H1 (cell line): ENCODE measurements around the gene CBLC.

ENCODE experiments used
- BCL11A ChIP-seq, 2 experiments: IDR thresholded peaks; one replicate each; pipeline ENCODE4 v1.6.1; 2011; ENCODE audit warnings: low read depth in 2 of 2, low read length in 2 of 2, mild to moderate bottlenecking in 2 of 2
- CTCF ChIP-seq, 3 experiments: IDR thresholded peaks; 1 replicate in 2 of 3; 2 replicates in 1 of 3; pipeline versions ENCODE4 v1.5.1 to v1.6.1; 2011; ENCODE audit warnings: low read length in 3 of 3, mild to moderate bottlenecking in 3 of 3, inconsistent platforms in 2 of 3, low read depth in 1 of 3, moderate library complexity in 1 of 3; ENCODE audit not compliant: insufficient read depth in 1 of 3; ENCODE audit errors: control extremely low read depth in 1 of 3
- EZH2 ChIP-seq: fragments of 200-600 bp; sonication (generic); IDR thresholded peaks from 2 replicates; pipeline ENCODE4 v1.7.1; 2012; ENCODE audit warnings: low read depth, mild to moderate bottlenecking, moderate library complexity, low read length, inconsistent platforms; ENCODE audit not compliant: severe bottlenecking
- HDAC6 ChIP-seq: IDR thresholded peaks from one replicate; pipeline ENCODE4 v1.7.1; 2012; ENCODE audit warnings: low read depth, mild to moderate bottlenecking, inconsistent platforms, low read length, moderate library complexity
- JUN ChIP-seq: IDR thresholded peaks from 2 replicates; pipeline ENCODE4 v1.6.1; 2011; ENCODE audit warnings: low read depth, mild to moderate bottlenecking, improper control_type of control experiment, low read length
- JUND ChIP-seq: IDR thresholded peaks from 2 replicates; pipeline ENCODE4 v1.6.1; 2011; ENCODE audit warnings: mild to moderate bottlenecking, improper control_type of control experiment, low read length
- NANOG ChIP-seq: IDR thresholded peaks from 2 replicates; pipeline ENCODE4 v1.6.1; 2011; ENCODE audit warnings: low read length, low read depth, mild to moderate bottlenecking, inconsistent platforms; ENCODE audit not compliant: insufficient read depth, poor library complexity, severe bottlenecking
- POLR2A ChIP-seq, 2 experiments: IDR thresholded peaks; 1 replicate in 1 of 2; 2 replicates in 1 of 2; pipeline ENCODE4 v1.6.1; 2011; ENCODE audit warnings: low read depth in 2 of 2, low read length in 2 of 2, mild to moderate bottlenecking in 2 of 2; ENCODE audit errors: control extremely low read depth in 1 of 2
- POLR2AphosphoS5 ChIP-seq: IDR thresholded peaks from 2 replicates; pipeline ENCODE4 v1.6.1; 2011; ENCODE audit warnings: low read depth, low read length
- RFX5 ChIP-seq: IDR thresholded peaks from 2 replicates; pipeline ENCODE4 v1.6.1; 2011; ENCODE audit warnings: low read depth, low read length, improper control_type of control experiment, borderline replicate concordance
- RNF2 ChIP-seq: fragments of 200-900, 300-1000 bp; sonication (generic); IDR thresholded peaks from 2 replicates; pipeline ENCODE4 v1.7.1; 2016; ENCODE audit warnings: borderline replicate concordance, low read depth, mild to moderate bottlenecking, antibody characterized with exemption, low read length; ENCODE audit not compliant: poor library complexity, severe bottlenecking; ENCODE audit errors: missing control alignments
- TF ChIP-seq, protein P1 (sequence below): fragments of 300-600 bp; sonication (generic); IDR thresholded peaks from 2 replicates; pipeline ENCODE4 v1.7.1; 2012; ENCODE audit warnings: low read length, moderate library complexity, mild to moderate bottlenecking, inconsistent platforms; ENCODE audit not compliant: insufficient replicate concordance
- TF ChIP-seq, protein P2 (sequence below): IDR thresholded peaks from 2 replicates; pipeline ENCODE4 v1.6.1; 2012; ENCODE audit warnings: inconsistent platforms

GRCh38 chr19:44819246-44819832 lies 41.6 kb downstream of the CBLC start:
- TF ChIP-seq BCL11A (IDR thresholded peaks at IDR 0.05; ENCODE audit: low read depth in 2 of 2, low read length in 2 of 2) (no peak), POLR2AphosphoS5 (no peak), RFX5 (no peak), CTCF (IDR thresholded peaks at IDR 0.05; ENCODE audit: control extremely low read depth in 1 of 3, insufficient read depth in 1 of 3, low read depth in 1 of 3, low read length in 3 of 3) (no peak), RNF2 (no peak), JUN (no peak), JUND (no peak), POLR2A (IDR thresholded peaks at IDR 0.05; ENCODE audit: control extremely low read depth in 1 of 2, low read depth in 2 of 2, low read length in 2 of 2) (no peak), HDAC6 (no peak), EZH2 (no peak), NANOG (no peak)
- TF ChIP-seq, protein P1, sequence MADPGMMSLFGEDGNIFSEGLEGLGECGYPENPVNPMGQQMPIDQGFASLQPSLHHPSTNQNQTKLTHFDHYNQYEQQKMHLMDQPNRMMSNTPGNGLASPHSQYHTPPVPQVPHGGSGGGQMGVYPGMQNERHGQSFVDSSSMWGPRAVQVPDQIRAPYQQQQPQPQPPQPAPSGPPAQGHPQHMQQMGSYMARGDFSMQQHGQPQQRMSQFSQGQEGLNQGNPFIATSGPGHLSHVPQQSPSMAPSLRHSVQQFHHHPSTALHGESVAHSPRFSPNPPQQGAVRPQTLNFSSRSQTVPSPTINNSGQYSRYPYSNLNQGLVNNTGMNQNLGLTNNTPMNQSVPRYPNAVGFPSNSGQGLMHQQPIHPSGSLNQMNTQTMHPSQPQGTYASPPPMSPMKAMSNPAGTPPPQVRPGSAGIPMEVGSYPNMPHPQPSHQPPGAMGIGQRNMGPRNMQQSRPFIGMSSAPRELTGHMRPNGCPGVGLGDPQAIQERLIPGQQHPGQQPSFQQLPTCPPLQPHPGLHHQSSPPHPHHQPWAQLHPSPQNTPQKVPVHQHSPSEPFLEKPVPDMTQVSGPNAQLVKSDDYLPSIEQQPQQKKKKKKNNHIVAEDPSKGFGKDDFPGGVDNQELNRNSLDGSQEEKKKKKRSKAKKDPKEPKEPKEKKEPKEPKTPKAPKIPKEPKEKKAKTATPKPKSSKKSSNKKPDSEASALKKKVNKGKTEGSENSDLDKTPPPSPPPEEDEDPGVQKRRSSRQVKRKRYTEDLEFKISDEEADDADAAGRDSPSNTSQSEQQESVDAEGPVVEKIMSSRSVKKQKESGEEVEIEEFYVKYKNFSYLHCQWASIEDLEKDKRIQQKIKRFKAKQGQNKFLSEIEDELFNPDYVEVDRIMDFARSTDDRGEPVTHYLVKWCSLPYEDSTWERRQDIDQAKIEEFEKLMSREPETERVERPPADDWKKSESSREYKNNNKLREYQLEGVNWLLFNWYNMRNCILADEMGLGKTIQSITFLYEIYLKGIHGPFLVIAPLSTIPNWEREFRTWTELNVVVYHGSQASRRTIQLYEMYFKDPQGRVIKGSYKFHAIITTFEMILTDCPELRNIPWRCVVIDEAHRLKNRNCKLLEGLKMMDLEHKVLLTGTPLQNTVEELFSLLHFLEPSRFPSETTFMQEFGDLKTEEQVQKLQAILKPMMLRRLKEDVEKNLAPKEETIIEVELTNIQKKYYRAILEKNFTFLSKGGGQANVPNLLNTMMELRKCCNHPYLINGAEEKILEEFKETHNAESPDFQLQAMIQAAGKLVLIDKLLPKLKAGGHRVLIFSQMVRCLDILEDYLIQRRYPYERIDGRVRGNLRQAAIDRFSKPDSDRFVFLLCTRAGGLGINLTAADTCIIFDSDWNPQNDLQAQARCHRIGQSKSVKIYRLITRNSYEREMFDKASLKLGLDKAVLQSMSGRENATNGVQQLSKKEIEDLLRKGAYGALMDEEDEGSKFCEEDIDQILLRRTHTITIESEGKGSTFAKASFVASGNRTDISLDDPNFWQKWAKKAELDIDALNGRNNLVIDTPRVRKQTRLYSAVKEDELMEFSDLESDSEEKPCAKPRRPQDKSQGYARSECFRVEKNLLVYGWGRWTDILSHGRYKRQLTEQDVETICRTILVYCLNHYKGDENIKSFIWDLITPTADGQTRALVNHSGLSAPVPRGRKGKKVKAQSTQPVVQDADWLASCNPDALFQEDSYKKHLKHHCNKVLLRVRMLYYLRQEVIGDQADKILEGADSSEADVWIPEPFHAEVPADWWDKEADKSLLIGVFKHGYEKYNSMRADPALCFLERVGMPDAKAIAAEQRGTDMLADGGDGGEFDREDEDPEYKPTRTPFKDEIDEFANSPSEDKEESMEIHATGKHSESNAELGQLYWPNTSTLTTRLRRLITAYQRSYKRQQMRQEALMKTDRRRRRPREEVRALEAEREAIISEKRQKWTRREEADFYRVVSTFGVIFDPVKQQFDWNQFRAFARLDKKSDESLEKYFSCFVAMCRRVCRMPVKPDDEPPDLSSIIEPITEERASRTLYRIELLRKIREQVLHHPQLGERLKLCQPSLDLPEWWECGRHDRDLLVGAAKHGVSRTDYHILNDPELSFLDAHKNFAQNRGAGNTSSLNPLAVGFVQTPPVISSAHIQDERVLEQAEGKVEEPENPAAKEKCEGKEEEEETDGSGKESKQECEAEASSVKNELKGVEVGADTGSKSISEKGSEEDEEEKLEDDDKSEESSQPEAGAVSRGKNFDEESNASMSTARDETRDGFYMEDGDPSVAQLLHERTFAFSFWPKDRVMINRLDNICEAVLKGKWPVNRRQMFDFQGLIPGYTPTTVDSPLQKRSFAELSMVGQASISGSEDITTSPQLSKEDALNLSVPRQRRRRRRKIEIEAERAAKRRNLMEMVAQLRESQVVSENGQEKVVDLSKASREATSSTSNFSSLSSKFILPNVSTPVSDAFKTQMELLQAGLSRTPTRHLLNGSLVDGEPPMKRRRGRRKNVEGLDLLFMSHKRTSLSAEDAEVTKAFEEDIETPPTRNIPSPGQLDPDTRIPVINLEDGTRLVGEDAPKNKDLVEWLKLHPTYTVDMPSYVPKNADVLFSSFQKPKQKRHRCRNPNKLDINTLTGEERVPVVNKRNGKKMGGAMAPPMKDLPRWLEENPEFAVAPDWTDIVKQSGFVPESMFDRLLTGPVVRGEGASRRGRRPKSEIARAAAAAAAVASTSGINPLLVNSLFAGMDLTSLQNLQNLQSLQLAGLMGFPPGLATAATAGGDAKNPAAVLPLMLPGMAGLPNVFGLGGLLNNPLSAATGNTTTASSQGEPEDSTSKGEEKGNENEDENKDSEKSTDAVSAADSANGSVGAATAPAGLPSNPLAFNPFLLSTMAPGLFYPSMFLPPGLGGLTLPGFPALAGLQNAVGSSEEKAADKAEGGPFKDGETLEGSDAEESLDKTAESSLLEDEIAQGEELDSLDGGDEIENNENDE: no peak
- TF ChIP-seq, protein P2, sequence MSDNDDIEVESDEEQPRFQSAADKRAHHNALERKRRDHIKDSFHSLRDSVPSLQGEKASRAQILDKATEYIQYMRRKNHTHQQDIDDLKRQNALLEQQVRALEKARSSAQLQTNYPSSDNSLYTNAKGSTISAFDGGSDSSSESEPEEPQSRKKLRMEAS: no peak
